Measurements from ENCODE around the gene SPATA2L. TPM values are rescaled to one million over a fixed set of nuclear protein-coding genes. Genes with fewer than 3 reads are reported as not detected.
"Not testable (repeated sequence)": the region's sequence is repeated elsewhere in the genome, so short reads cannot be mapped to it uniquely, and the experiment has no call there.

Gene SPATA2L
- total RNA-seq, 1 donor from 2014 or later: 39.3 TPM

DNA sequence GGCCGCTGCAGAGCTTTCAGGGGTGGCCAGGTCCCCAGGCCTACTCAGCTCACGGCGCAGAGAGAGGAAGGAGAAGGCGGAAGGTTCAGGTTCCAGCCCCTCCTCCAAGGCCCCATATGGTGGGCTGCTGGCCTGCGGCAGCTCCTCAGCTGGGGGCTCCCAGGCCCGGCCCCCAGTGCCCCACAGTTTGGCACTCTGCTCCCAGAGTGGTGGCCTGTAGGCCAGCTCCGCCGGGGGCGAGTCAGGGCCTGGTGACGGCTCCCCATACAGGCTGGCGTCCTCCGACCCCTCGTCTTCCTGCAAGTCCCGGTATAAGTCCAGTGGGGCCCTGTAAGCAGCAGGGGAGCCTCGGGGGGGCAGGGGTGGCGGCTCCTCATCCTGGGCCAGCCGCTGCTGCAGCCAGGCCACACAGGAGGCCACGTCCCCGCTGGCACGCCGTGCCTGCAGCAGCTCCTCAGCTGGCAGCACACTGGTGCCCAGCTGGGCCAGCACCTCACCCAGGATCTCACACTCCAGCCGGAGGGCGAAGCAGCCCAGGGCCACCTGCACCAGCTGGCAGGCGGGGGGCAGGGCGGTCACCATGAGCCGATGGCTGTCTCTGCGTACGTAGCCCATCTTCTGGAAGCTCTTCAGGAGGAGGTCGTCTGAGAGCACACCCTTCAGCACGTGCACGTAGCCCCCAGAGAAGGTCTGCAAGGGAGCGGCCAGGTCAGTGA lies 3.7 kb downstream of the SPATA2L start:
- H3K4me3 ChIP-seq (ENCODE audit: low read depth, low read length): no peak overlapping the region
- no peak for TF ChIP-seq CTCF (conservative IDR thresholded peaks at IDR 0.05; ENCODE audit: low read depth, low read length)
- DNase-seq (ENCODE audit: low read depth): no peak

GRCh38 chr16:89697161-89697615 lies 4.3 kb downstream of the SPATA2L start:
- H3K4me3 ChIP-seq (ENCODE audit: low read depth, low read length): no peak overlapping the region
- no peak for DNase-seq (ENCODE audit: low read depth)
- no peak for TF ChIP-seq CTCF (conservative IDR thresholded peaks at IDR 0.05; ENCODE audit: low read depth, low read length)

- DNase-seq (ENCODE audit: low read depth): no peak
- TF ChIP-seq CTCF (conservative IDR thresholded peaks at IDR 0.05; ENCODE audit: low read depth, low read length): no peak
- H3K4me3 ChIP-seq (ENCODE audit: low read depth, low read length): no peak overlapping the region
Measured at GRCh38 chr16:89696670-89697128, 4.8 kb downstream of the SPATA2L start.

DNA sequence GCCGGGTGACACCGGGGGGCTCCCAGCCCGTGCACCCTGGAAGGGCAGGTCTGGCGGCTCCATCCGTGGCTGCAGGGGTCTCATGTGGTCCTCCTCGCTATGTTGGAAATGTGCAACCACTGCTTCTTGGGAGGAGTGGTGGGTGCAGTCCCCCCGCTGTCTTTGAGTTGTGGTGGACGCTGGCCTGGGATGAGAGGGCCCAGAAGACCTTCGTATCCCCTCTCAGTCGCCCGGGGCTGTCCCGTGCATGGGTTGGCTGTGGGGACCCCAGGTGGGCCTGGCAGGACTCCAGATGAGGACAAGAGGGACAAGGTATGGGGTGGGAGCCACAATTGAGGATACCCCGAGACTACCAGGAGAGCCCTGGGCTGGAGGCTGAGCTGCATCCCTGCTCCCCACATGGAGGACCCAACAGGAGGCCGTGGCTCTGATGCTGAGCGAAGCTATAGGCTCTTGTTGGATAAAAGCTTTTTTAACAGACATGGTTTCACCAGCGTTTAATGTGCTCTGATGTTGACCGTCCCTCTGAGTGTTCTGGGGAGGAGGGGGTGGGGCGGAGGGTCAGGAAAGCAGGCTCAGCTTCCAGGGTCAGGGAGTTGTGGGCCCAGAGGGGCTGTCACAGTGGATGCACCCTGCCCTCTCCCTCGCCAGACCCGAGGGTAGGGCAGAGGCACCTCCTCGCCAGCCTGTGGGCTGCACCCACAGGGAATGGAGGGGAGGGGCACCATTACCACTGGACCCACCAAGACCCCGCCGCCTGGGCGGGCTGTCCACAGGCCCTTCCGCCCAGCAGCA lies 5.4 kb downstream of the SPATA2L start:
- DNase-seq (ENCODE audit: low read depth): no peak
- H3K4me3 ChIP-seq (ENCODE audit: low read depth, low read length): no peak overlapping the region
- TF ChIP-seq CTCF (conservative IDR thresholded peaks at IDR 0.05; ENCODE audit: low read depth, low read length): no peak

GRCh38 chr16:89695086-89695874 lies 6.2 kb downstream of the SPATA2L start:
- no peak for DNase-seq (ENCODE audit: low read depth)
- H3K4me3 ChIP-seq (ENCODE audit: low read depth, low read length): no peak overlapping the region
- no peak for TF ChIP-seq CTCF (conservative IDR thresholded peaks at IDR 0.05; ENCODE audit: low read depth, low read length)

DNA sequence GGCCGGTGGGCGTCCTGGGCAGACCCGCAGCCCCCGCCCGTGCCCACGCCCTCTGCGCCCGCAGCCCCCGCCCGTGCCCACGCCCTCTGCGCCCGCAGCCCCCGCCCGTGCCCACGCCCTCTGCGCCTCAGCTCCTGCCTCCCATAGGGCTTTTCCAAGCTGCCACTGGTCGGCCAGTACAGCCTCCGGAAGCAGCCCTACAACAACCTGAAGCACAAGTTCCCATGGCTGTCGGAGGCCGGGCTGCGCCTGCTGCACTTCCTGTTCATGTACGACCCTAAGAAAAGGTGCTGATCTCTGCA lies 6.8 kb downstream of the SPATA2L start:
- not testable (repeated sequence) for DNase-seq (ENCODE audit: low read depth); H3K4me3 ChIP-seq (ENCODE audit: low read depth, low read length)

All from epithelial cell of proximal tubule (primary cell).